ENCODE results near the gene RTP3. TPM values are rescaled to one million over a fixed set of nuclear protein-coding genes. Genes with fewer than 3 reads are reported as not detected.

RTP3 gene
- total and polyA plus RNA-seq, 2 donors (not counting 1 experiment from before 2014, with no cell fraction given) = not detected

GRCh38 chr3:46480491-46481195 is 17.1 kb upstream of the RTP3 start:
- CTCF ChIA-PET = interaction anchor here (1.2 kb wide), 2 partner anchors 8 to 77 kb away, joined by 3 to 4 read pairs; no protein-coding TSS in a partner anchor
- Histone ChIP-seq H3K36me3 (replicated peaks in 1 of 2; ENCODE audit: control extremely low read depth in 1 of 2, control insufficient read depth in 1 of 2, extremely low read depth in 1 of 2, insufficient read depth in 2 of 2, low read length in 1 of 2) (no peaks in the 10 kb centered on the region), H3K79me2 (ENCODE audit: control insufficient read depth, insufficient read depth, low read length) (no peaks in the 10 kb centered on the region), H3K9me3 (ENCODE audit: control extremely low read depth in 1 of 3, control insufficient read depth in 2 of 3, insufficient read depth in 1 of 3, low read length in 2 of 3) (no peaks in the 10 kb centered on the region), H3K4me3 (ENCODE audit: control extremely low read depth in 1 of 5, extremely low read depth in 1 of 5, insufficient read depth in 1 of 5, low read depth in 2 of 5, low read length in 4 of 5) (no peak overlapping the region), H3K9ac (ENCODE audit: low read length) (no peak overlapping the region), H3K4me1 (ENCODE audit: control insufficient read depth in 2 of 2, insufficient read depth in 2 of 2, low read length in 2 of 2) (no peaks in the 10 kb centered on the region), H2AFZ (ENCODE audit: insufficient read depth, low read depth, low read length, poor library complexity, severe bottlenecking) (no peak overlapping the region), H3K27ac (ENCODE audit: low read length in 2 of 2) (no peak overlapping the region), H3K4me2 (replicated peaks; ENCODE audit: low read depth, low read length, poor library complexity, severe bottlenecking) (no peak overlapping the region), H4K20me1 (ENCODE audit: control insufficient read depth, insufficient read depth, low read length, poor library complexity, severe bottlenecking) (no peaks in the 10 kb centered on the region), H3K27me3 (replicated peaks in 1 of 4; ENCODE audit: control extremely low read depth in 1 of 4, control insufficient read depth in 3 of 4, insufficient read depth in 4 of 4, low read length in 3 of 4) (peaks cover 0 to 14% (median 6%) of the 10 kb centered on the region in 4 experiments)
- intact Hi-C loops (cut with micrococcal nuclease) = loop anchor here (10.0 kb wide), 1 partner anchor 214 kb away; the partner anchor contains the start of gene ALS2CL
- H3K4me1 Mint-ChIP-seq = no peaks in the 10 kb centered on the region
- DNase-seq (no peak), ATAC-seq (ENCODE audit: low read depth) (no peak)
- WGBS (ENCODE audit: insufficient coverage) = 91% methylated on average over 3 of the region's 6 CpGs
- no peaks in the 10 kb centered on the region for H3K9me3 Mint-ChIP-seq (ENCODE audit: insufficient read depth)
- TF ChIP-seq CTCF (IDR thresholded peaks at IDR 0.05) = no peak
- no peak for TF ChIP-seq EZH2 (IDR thresholded peaks at IDR 0.05; ENCODE audit: borderline replicate concordance, insufficient read depth, low read depth, low read length, poor library complexity, severe bottlenecking)
- H3K27me3 Mint-ChIP-seq = peaks cover 28% of the 10 kb centered on the region
- POLR2A ChIA-PET = no interaction called here
- no peak overlapping the region for H3K27ac Mint-ChIP-seq
- no peak overlapping the region for H3K4me3 Mint-ChIP-seq

GRCh38 chr3:46481636-46482035 is 16.1 kb upstream of the RTP3 start:
- peaks cover 0 to 14% (median 6%) of the 10 kb centered on the region in 4 experiments for H3K27me3 ChIP-seq (replicated peaks in 1 of 4; ENCODE audit: control extremely low read depth in 1 of 4, control insufficient read depth in 3 of 4, insufficient read depth in 4 of 4, low read length in 3 of 4)
- WGBS (ENCODE audit: insufficient coverage) = 100% methylated on average over 1 of the region's 4 CpGs
- intact Hi-C loops (cut with micrococcal nuclease) = loop anchor here (10.0 kb wide), 1 partner anchor 213 kb away; the partner anchor contains the start of gene ALS2CL
- H2AFZ ChIP-seq (ENCODE audit: insufficient read depth, low read depth, low read length, poor library complexity, severe bottlenecking) = no peak overlapping the region
- H3K79me2 ChIP-seq (ENCODE audit: control insufficient read depth, insufficient read depth, low read length) = no peaks in the 10 kb centered on the region
- Mint-ChIP-seq H3K27ac (no peak overlapping the region), H3K9me3 (ENCODE audit: insufficient read depth) (no peaks in the 10 kb centered on the region), H3K4me3 (no peak overlapping the region), H3K27me3 (peaks cover 26% of the 10 kb centered on the region), H3K4me1 (no peaks in the 10 kb centered on the region)
- H3K4me2 ChIP-seq (replicated peaks; ENCODE audit: low read depth, low read length, poor library complexity, severe bottlenecking) = no peak overlapping the region
- H3K27ac ChIP-seq (ENCODE audit: low read length in 2 of 2) = no peak overlapping the region
- no peaks in the 10 kb centered on the region for H3K36me3 ChIP-seq (replicated peaks in 1 of 2; ENCODE audit: control extremely low read depth in 1 of 2, control insufficient read depth in 1 of 2, extremely low read depth in 1 of 2, insufficient read depth in 2 of 2, low read length in 1 of 2)
- no peak overlapping the region for H3K9ac ChIP-seq (ENCODE audit: low read length)
- ChIA-PET CTCF (no interaction called here), POLR2A (no interaction called here)
- DNase-seq (no peak), ATAC-seq (ENCODE audit: low read depth) (no peak)
- H4K20me1 ChIP-seq (ENCODE audit: control insufficient read depth, insufficient read depth, low read length, poor library complexity, severe bottlenecking) = no peaks in the 10 kb centered on the region
- TF ChIP-seq EZH2 (IDR thresholded peaks at IDR 0.05; ENCODE audit: borderline replicate concordance, insufficient read depth, low read depth, low read length, poor library complexity, severe bottlenecking) (no peak), CTCF (IDR thresholded peaks at IDR 0.05) (no peak)
- no peaks in the 10 kb centered on the region for H3K4me1 ChIP-seq (ENCODE audit: control insufficient read depth in 2 of 2, insufficient read depth in 2 of 2, low read length in 2 of 2)
- no peaks in the 10 kb centered on the region for H3K9me3 ChIP-seq (ENCODE audit: control extremely low read depth in 1 of 3, control insufficient read depth in 2 of 3, insufficient read depth in 1 of 3, low read length in 2 of 3)
- H3K4me3 ChIP-seq (ENCODE audit: control extremely low read depth in 1 of 5, extremely low read depth in 1 of 5, insufficient read depth in 1 of 5, low read depth in 2 of 5, low read length in 4 of 5) = no peak overlapping the region

Measured in B cell (primary cell).